GM23338 (cell line): ENCODE data around the gene ITPRIP. TPM values are rescaled to one million over a fixed set of nuclear protein-coding genes. Genes with fewer than 3 reads are reported as not detected.

Experiments
- ATAC-seq: fragments of 200-7000 bp; cut with Tn5 transposase; 3 replicates; pipeline ENCODE4 v1.9.1; 2020
- DNase-seq: peaks from one replicate; pipeline ENCODE4 v3.0.0-alpha.2; 2015; ENCODE audit warnings: low spot score
- H2AFZ ChIP-seq: fragments of 200-600 bp; sonication (generic); 2 replicates; pipeline ENCODE4 v1.8.0; 2016; ENCODE audit warnings: antibody characterized with exemption, mild to moderate bottlenecking, moderate library complexity
- H3F3A ChIP-seq: fragments of 200-600 bp; sonication (generic); replicated peaks from 2 replicates; pipeline ENCODE4 v1.8.0; 2017; ENCODE audit warnings: antibody characterized with exemption, mixed run types, low read depth
- H3K27ac ChIP-seq: fragments of 200-600 bp; sonication (generic); 2 replicates; pipeline ENCODE4 v1.6.1; 2016; ENCODE audit warnings: low read depth
- H3K27me3 ChIP-seq: fragments of 200-600 bp; sonication (generic); 2 replicates; pipeline ENCODE4 v1.8.0; 2016; ENCODE audit warnings: mild to moderate bottlenecking, mixed run types, moderate library complexity; ENCODE audit not compliant: insufficient read depth
- H3K36me3 ChIP-seq: fragments of 200-600 bp; sonication (generic); 2 replicates; pipeline ENCODE4 v1.8.0; 2016; ENCODE audit warnings: mild to moderate bottlenecking; ENCODE audit not compliant: insufficient read depth
- H3K4me1 ChIP-seq: fragments of 200-600 bp; sonication (generic); 2 replicates; pipeline ENCODE4 v1.8.0; 2016; ENCODE audit warnings: mild to moderate bottlenecking, moderate library complexity; ENCODE audit not compliant: insufficient read depth
- H3K4me2 ChIP-seq: fragments of 200-600 bp; sonication (generic); 2 replicates; pipeline ENCODE4 v1.7.1; 2017; ENCODE audit warnings: mixed run types
- H3K4me3 ChIP-seq: fragments of 200-600 bp; sonication (generic); 2 replicates; pipeline ENCODE4 v1.6.1; 2016; ENCODE audit warnings: mixed run types
- H3K79me2 ChIP-seq: fragments of 200-600 bp; sonication (generic); replicated peaks from 2 replicates; pipeline ENCODE4 v1.8.0; 2017; ENCODE audit warnings: mild to moderate bottlenecking; ENCODE audit not compliant: insufficient read depth
- H3K9me2 ChIP-seq: fragments of 200-600 bp; sonication (generic); 2 replicates; pipeline ENCODE4 v1.8.0; 2017; ENCODE audit not compliant: insufficient read depth
- H4K20me1 ChIP-seq: fragments of 200-600 bp; sonication (generic); replicated peaks from 2 replicates; pipeline ENCODE4 v1.8.0; 2017; ENCODE audit warnings: mild to moderate bottlenecking; ENCODE audit not compliant: insufficient read depth
- H3K27ac Mint-ChIP-seq: 2 replicates; pipeline ENCODE4 v1.8.0; 2020; ENCODE audit warnings: inconsistent platforms, mild to moderate bottlenecking, moderate library complexity, mixed read lengths
- H3K27me3 Mint-ChIP-seq: 3 replicates; pipeline ENCODE4 v1.8.0; 2022; ENCODE audit warnings: low read depth, mild to moderate bottlenecking, moderate library complexity, mixed read lengths, inconsistent platforms; ENCODE audit not compliant: insufficient read depth, poor library complexity
- H3K36me3 Mint-ChIP-seq: 3 replicates; pipeline ENCODE4 v1.8.0; 2021; ENCODE audit warnings: low read depth, mild to moderate bottlenecking, inconsistent platforms, moderate library complexity, mixed read lengths
- H3K4me1 Mint-ChIP-seq: 3 replicates; pipeline ENCODE4 v1.8.0; 2020; ENCODE audit warnings: mild to moderate bottlenecking, inconsistent platforms, mixed read lengths
- H3K4me3 Mint-ChIP-seq: 3 replicates; pipeline ENCODE4 v1.8.0; 2021; ENCODE audit warnings: moderate library complexity, mild to moderate bottlenecking, inconsistent platforms, mixed read lengths
- H3K9me3 Mint-ChIP-seq: 3 replicates; pipeline ENCODE4 v1.8.0; 2020; ENCODE audit warnings: moderate library complexity, mild to moderate bottlenecking, inconsistent platforms, mixed read lengths
- CREB1 ChIP-seq: fragments of 250-450 bp; sonication (Bioruptor Pico); IDR thresholded peaks from 2 replicates; pipeline ENCODE4 v1.5.0; 2020; ENCODE audit warnings: low read depth, mild to moderate bottlenecking, moderate library complexity
- CTCF ChIP-seq, 2 experiments: fragments of 200-600 bp in 1 of 2; sonication (generic) in 1 of 2; conservative IDR thresholded peaks; 2 replicates each; pipeline versions ENCODE4 v1.5.1 to v1.6.1; 2016 to 2017; ENCODE audit warnings: antibody characterized with exemption in 2 of 2, low read depth in 2 of 2, mild to moderate bottlenecking in 2 of 2, moderate library complexity in 1 of 2
- ETS1 ChIP-seq: IDR thresholded peaks from 2 replicates; pipeline ENCODE4 v1.6.1; 2016; ENCODE audit warnings: antibody characterized with exemption
- EZH2 ChIP-seq: fragments of 200-600 bp; sonication (generic); IDR thresholded peaks from one replicate; pipeline ENCODE4 v1.8.0; 2017; ENCODE audit warnings: antibody characterized with exemption, mild to moderate bottlenecking, low read depth; ENCODE audit not compliant: unreplicated experiment
- EZH2phosphoT487 ChIP-seq: fragments of 200-600 bp; sonication (generic); IDR thresholded peaks from one replicate; pipeline ENCODE4 v1.8.1; 2018; ENCODE audit warnings: antibody characterized with exemption; ENCODE audit not compliant: unreplicated experiment
- JUNB ChIP-seq: IDR thresholded peaks from one replicate; pipeline ENCODE4 v1.6.1; 2016; ENCODE audit warnings: antibody characterized with exemption; ENCODE audit not compliant: unreplicated experiment
- NANOG ChIP-seq: IDR thresholded peaks from 2 replicates; pipeline ENCODE4 v1.6.1; 2016; ENCODE audit warnings: antibody characterized with exemption, borderline replicate concordance
- POLR2AphosphoS5 ChIP-seq: IDR thresholded peaks from 2 replicates; pipeline ENCODE4 v1.6.1; 2016; ENCODE audit warnings: antibody characterized with exemption, low read depth
- REST ChIP-seq: IDR thresholded peaks from one replicate; pipeline ENCODE4 v1.6.1; 2018; ENCODE audit warnings: antibody characterized with exemption; ENCODE audit not compliant: unreplicated experiment
- STAT1 ChIP-seq: IDR thresholded peaks from one replicate; pipeline ENCODE4 v1.6.1; 2016; ENCODE audit warnings: antibody characterized with exemption; ENCODE audit not compliant: unreplicated experiment
- ZNF114 ChIP-seq: fragments of 250-450 bp; sonication (Bioruptor Pico); IDR thresholded peaks from 2 replicates; pipeline ENCODE4 v1.5.0; 2020; ENCODE audit warnings: mild to moderate bottlenecking, moderate library complexity
- ZNF331 ChIP-seq: fragments of 250-450 bp; sonication (Bioruptor Pico); IDR thresholded peaks from 2 replicates; pipeline ENCODE4 v1.5.0; 2020; ENCODE audit warnings: low read depth, mild to moderate bottlenecking, moderate library complexity
- ZNF462 ChIP-seq: fragments of 250-450 bp; sonication (Bioruptor Pico); IDR thresholded peaks from 2 replicates; pipeline ENCODE4 v1.5.0; 2020; ENCODE audit warnings: mild to moderate bottlenecking, moderate library complexity
- polyA plus RNA-seq: library from polyadenylated mRNA; unstranded; fragments of >200 nt; fragmentation: Nextera tagmentation; extraction: Ambion mirVana; gene quantifications from 2 replicates; pipeline ENCODE4 v1.2.1, GENCODE V29; 2016
- total RNA-seq: library from RNA; depleted of rRNA; stranded (reverse); fragments of >200 nt; shearing (Covaris generic); gene quantifications from 2 replicates; pipeline ENCODE4 v1.2.3, GENCODE V29; 2014

Gene ITPRIP
- total and polyA plus RNA-seq, 2 experiments from 2014 or later, result 6.9 to 15.2 TPM

- Histone ChIP-seq H3K27ac (peak overlapping the region; percentile 96), H3K79me2 (peaks cover 51% of the 10 kb centered on the region), H4K20me1 (peaks cover 2% of the 10 kb centered on the region; the same call in 1 of the 2 replicates), H3K4me3 (peak overlapping the region; percentile 98), H3F3A (peaks cover 6% of the 10 kb centered on the region; the same call in 1 of the 2 replicates), H3K27me3 (peaks cover 7% of the 10 kb centered on the region), H3K4me2 (peak overlapping the region; percentile 98), H2AFZ (peak overlapping the region; percentile 70), H3K36me3 (no peaks in the 10 kb centered on the region), H3K9me2 (no peaks in the 10 kb centered on the region), H3K4me1 (peaks cover 63% of the 10 kb centered on the region)
- Mint-ChIP-seq H3K9me3 (no peaks in the 10 kb centered on the region), H3K4me1 (peaks cover 62% of the 10 kb centered on the region), H3K4me3 (peak overlapping the region; percentile 94), H3K27me3 (peaks cover 15% of the 10 kb centered on the region), H3K36me3 (no peaks in the 10 kb centered on the region; the same call in 2 of the 3 replicates), H3K27ac (no peak overlapping the region)
- peak; percentile 64 for ATAC-seq
- TF ChIP-seq EZH2phosphoT487, result no peak
- TF ChIP-seq STAT1, result no peak
- TF ChIP-seq ZNF114 (CRISPR knock-in tag), result no peak
- TF ChIP-seq REST, result no peak
- TF ChIP-seq NANOG, result no peak
- TF ChIP-seq ZNF462 (CRISPR knock-in tag), result no peak
- TF ChIP-seq POLR2AphosphoS5, result no peak
- TF ChIP-seq JUNB, result no peak
- TF ChIP-seq EZH2, result no peak
- no peak for TF ChIP-seq ETS1
- no peak for TF ChIP-seq CREB1
- TF ChIP-seq ZNF331 (CRISPR knock-in tag), result no peak
- TF ChIP-seq CTCF (conservative IDR thresholded peaks at IDR 0.05; ENCODE audit: low read depth in 2 of 2), result no peak
- DNase-seq, result peak; percentile 77
These were observed 712 bp downstream of the ITPRIP start for GRCh38 chr10:104337521-104337984.
